ENCODE measurements around the gene DHRS13. TPM values are rescaled to one million over a fixed set of nuclear protein-coding genes. Genes with fewer than 3 reads are reported as not detected.
A peak's percentile ranks its signal among the peaks of the same experiment; 100 is the strongest.

The DHRS13 gene
- total RNA-seq, 1 donor from 2014 or later: 20.4 TPM

- Mint-ChIP-seq H3K4me1 (ENCODE audit: unreplicated experiment) (no peaks in the 10 kb centered on the region), H3K4me3 (no peak overlapping the region), H3K27me3 (no peaks in the 10 kb centered on the region), H3K36me3 (peaks cover 9% of the 10 kb centered on the region), H3K27ac (no peak overlapping the region), H3K9me3 (no peaks in the 10 kb centered on the region)
- no peak for TF ChIP-seq CTCF (conservative IDR thresholded peaks at IDR 0.05)
- no peak for DNase-seq (ENCODE audit: extremely low spot score, unreplicated experiment)
These were observed 20.6 kb downstream of the DHRS13 start for GRCh38 chr17:28882154-28882895.

- DNase-seq (ENCODE audit: extremely low spot score, unreplicated experiment): no peak
- Mint-ChIP-seq H3K4me3 (no peak overlapping the region), H3K36me3 (peaks cover 9% of the 10 kb centered on the region), H3K4me1 (ENCODE audit: unreplicated experiment) (no peaks in the 10 kb centered on the region), H3K27me3 (no peaks in the 10 kb centered on the region), H3K9me3 (no peaks in the 10 kb centered on the region), H3K27ac (no peak overlapping the region)
- TF ChIP-seq CTCF (conservative IDR thresholded peaks at IDR 0.05): no peak
These were observed 21.3 kb downstream of the DHRS13 start for GRCh38 chr17:28881533-28882056.

- Mint-ChIP-seq H3K36me3 (peaks cover 9% of the 10 kb centered on the region), H3K9me3 (no peaks in the 10 kb centered on the region), H3K4me3 (no peak overlapping the region), H3K27me3 (no peaks in the 10 kb centered on the region), H3K4me1 (ENCODE audit: unreplicated experiment) (no peaks in the 10 kb centered on the region), H3K27ac (no peak overlapping the region)
- no peak for DNase-seq (ENCODE audit: extremely low spot score, unreplicated experiment)
- TF ChIP-seq CTCF (conservative IDR thresholded peaks at IDR 0.05): no peak
These were observed 22.3 kb downstream of the DHRS13 start for GRCh38 chr17:28880572-28880945.

GRCh38 chr17:28879886-28880571 lies 22.9 kb downstream of the DHRS13 start:
- Mint-ChIP-seq H3K27me3 (no peaks in the 10 kb centered on the region), H3K27ac (no peak overlapping the region)
- TF ChIP-seq CTCF (conservative IDR thresholded peaks at IDR 0.05): no peak

GRCh38 chr17:28878981-28879380 lies 23.9 kb downstream of the DHRS13 start:
- Mint-ChIP-seq H3K9me3 (no peaks in the 10 kb centered on the region), H3K4me3 (no peak overlapping the region), H3K27ac (no peak overlapping the region), H3K36me3 (peaks cover 9% of the 10 kb centered on the region), H3K4me1 (ENCODE audit: unreplicated experiment) (no peaks in the 10 kb centered on the region), H3K27me3 (no peaks in the 10 kb centered on the region)
- no peak for DNase-seq (ENCODE audit: extremely low spot score, unreplicated experiment)
- TF ChIP-seq CTCF (conservative IDR thresholded peaks at IDR 0.05): peak; percentile 60

More at GRCh38 chr17:28879886-28880571, 22.9 kb downstream of the DHRS13 start:
- H3K4me3 Mint-ChIP-seq: no peak overlapping the region
- no peaks in the 10 kb centered on the region for H3K9me3 Mint-ChIP-seq
- H3K36me3 Mint-ChIP-seq: peaks cover 9% of the 10 kb centered on the region
- H3K4me1 Mint-ChIP-seq (ENCODE audit: unreplicated experiment): no peaks in the 10 kb centered on the region
- DNase-seq (ENCODE audit: extremely low spot score, unreplicated experiment): no peak

Measured in type B pancreatic cell (in vitro differentiated cells).